ENCODE results near the gene CCDC70. TPM values are rescaled to one million over a fixed set of nuclear protein-coding genes. Genes with fewer than 3 reads are reported as not detected.

The CCDC70 gene
- total RNA-seq, 1 donor from 2014 or later = not detected

- DNase-seq (peak; percentile 54), ATAC-seq (ENCODE audit: poor library complexity) (peak; percentile 68)
- intact Hi-C loops (cut with DNase I) = no loop called here
Measured at GRCh38 chr13:51849145-51850101, 12.3 kb upstream of the CCDC70 start.

- intact Hi-C loops (cut with DNase I) = no loop called here
- no peak for ATAC-seq (ENCODE audit: poor library complexity)
- DNase-seq = no peak
Measured at GRCh38 chr13:51856027-51856736, 5.6 kb upstream of the CCDC70 start.

- intact Hi-C loops (cut with DNase I) = no loop called here
- ATAC-seq (ENCODE audit: poor library complexity) (no peak), DNase-seq (no peak)
Measured at GRCh38 chr13:51856998-51857397, 4.8 kb upstream of the CCDC70 start.

GRCh38 chr13:51858433-51859247, 3.1 kb upstream of the CCDC70 start:
- ATAC-seq (ENCODE audit: poor library complexity) (no peak), DNase-seq (no peak)
- intact Hi-C loops (cut with DNase I) = no loop called here

GRCh38 chr13:51862957-51863356, 1.2 kb downstream of the CCDC70 start:
- intact Hi-C loops (cut with DNase I) = no loop called here
- ATAC-seq (ENCODE audit: poor library complexity) (no peak), DNase-seq (no peak)

- no peak for DNase-seq
- intact Hi-C loops (cut with DNase I) = no loop called here
- ATAC-seq (ENCODE audit: poor library complexity) = no peak
Measured at GRCh38 chr13:51865838-51866237, 4.1 kb downstream of the CCDC70 start.

- ATAC-seq (ENCODE audit: poor library complexity) (no peak), DNase-seq (no peak)
- intact Hi-C loops (cut with DNase I) = no loop called here
Measured at GRCh38 chr13:51867062-51867461, 5.3 kb downstream of the CCDC70 start.

GRCh38 chr13:51869916-51870315, 8.1 kb downstream of the CCDC70 start:
- intact Hi-C loops (cut with DNase I) = no loop called here
- ATAC-seq (ENCODE audit: poor library complexity) (no peak), DNase-seq (no peak)

- ATAC-seq (ENCODE audit: poor library complexity) = no peak
- intact Hi-C loops (cut with DNase I) = no loop called here
- no peak for DNase-seq
Measured at GRCh38 chr13:51870616-51871015, 8.8 kb downstream of the CCDC70 start.

- intact Hi-C loops (cut with DNase I) = no loop called here
- ATAC-seq (ENCODE audit: poor library complexity) (no peak), DNase-seq (no peak)
Measured at GRCh38 chr13:51873117-51873798, 11.5 kb downstream of the CCDC70 start.

GRCh38 chr13:51873837-51874236, 12.1 kb downstream of the CCDC70 start:
- intact Hi-C loops (cut with DNase I) = no loop called here
- ATAC-seq (ENCODE audit: poor library complexity) = no peak
- no peak for DNase-seq

- DNase-seq (no peak), ATAC-seq (ENCODE audit: poor library complexity) (no peak)
Measured at GRCh38 chr13:51874651-51875050, 12.9 kb downstream of the CCDC70 start.

GRCh38 chr13:51879133-51879532, 17.4 kb downstream of the CCDC70 start:
- ATAC-seq (ENCODE audit: poor library complexity) = no peak
- no peak for DNase-seq
- intact Hi-C loops (cut with DNase I) = no loop called here

More at GRCh38 chr13:51874651-51875050, 12.9 kb downstream of the CCDC70 start:
- intact Hi-C loops (cut with DNase I) = no loop called here

- no peak for DNase-seq
Measured at GRCh38 chr13:51881296-51881695, 19.5 kb downstream of the CCDC70 start.

GRCh38 chr13:51882570-51883225, 20.9 kb downstream of the CCDC70 start:
- intact Hi-C loops (cut with DNase I) = no loop called here

More at GRCh38 chr13:51881296-51881695, 19.5 kb downstream of the CCDC70 start:
- intact Hi-C loops (cut with DNase I) = no loop called here
- ATAC-seq (ENCODE audit: poor library complexity) = no peak

GRCh38 chr13:51883226-51883600, 21.4 kb downstream of the CCDC70 start:
- DNase-seq (no peak), ATAC-seq (ENCODE audit: poor library complexity) (no peak)
- intact Hi-C loops (cut with DNase I) = no loop called here

More at GRCh38 chr13:51882570-51883225, 20.9 kb downstream of the CCDC70 start:
- DNase-seq (no peak), ATAC-seq (ENCODE audit: poor library complexity) (no peak)

- DNase-seq (no peak), ATAC-seq (ENCODE audit: poor library complexity) (no peak)
- intact Hi-C loops (cut with DNase I) = no loop called here
Measured at GRCh38 chr13:51885651-51886050, 23.9 kb downstream of the CCDC70 start.

GRCh38 chr13:51887468-51887867, 25.7 kb downstream of the CCDC70 start:
- ATAC-seq (ENCODE audit: poor library complexity) = no peak

More at GRCh38 chr13:51887468-51887867, 25.7 kb downstream of the CCDC70 start:
- intact Hi-C loops (cut with DNase I) = no loop called here
- no peak for DNase-seq
